Activated T-cell treated with anti-CD3 and anti-CD28 coated beads, Interleukin-2, amount 50 U/mL, for 4 hours (primary cell): ENCODE data around the gene PTPRT. TPM values are rescaled to one million over a fixed set of nuclear protein-coding genes. Genes with fewer than 3 reads are reported as not detected.

Experiments used
- ATAC-seq, 2 donors: fragments of 200-7000 bp; cut with Tn5 transposase; one replicate each; pipeline ENCODE4 v1.10.0; 2021
- DNase-seq: peaks from one replicate; pipeline ENCODE4 v3.0.0-alpha.2; 2020
- H3K27me3 Mint-ChIP-seq: one replicate; pipeline ENCODE4 v1.8.0; 2021; ENCODE audit warnings: low read depth, mixed read lengths
- H3K36me3 Mint-ChIP-seq: one replicate; pipeline ENCODE4 v1.8.0; 2022; ENCODE audit warnings: mixed read lengths; ENCODE audit not compliant: insufficient read depth
- H3K4me1 Mint-ChIP-seq: one replicate; pipeline ENCODE4 v1.8.0; 2021; ENCODE audit warnings: low read depth, mixed read lengths
- H3K4me3 Mint-ChIP-seq: one replicate; pipeline ENCODE4 v1.8.0; 2021; ENCODE audit warnings: mild to moderate bottlenecking, moderate library complexity, mixed read lengths
- H3K9me3 Mint-ChIP-seq: one replicate; pipeline ENCODE4 v1.8.0; 2021; ENCODE audit warnings: mixed read lengths
- total RNA-seq, 3 donors: library from RNA; stranded (reverse); gene quantifications; one replicate each; pipeline ENCODE4 v1.2.1, GENCODE V29; 2021

Gene PTPRT
- total RNA-seq, 3 donors from 2014 or later = not detected

DNA sequence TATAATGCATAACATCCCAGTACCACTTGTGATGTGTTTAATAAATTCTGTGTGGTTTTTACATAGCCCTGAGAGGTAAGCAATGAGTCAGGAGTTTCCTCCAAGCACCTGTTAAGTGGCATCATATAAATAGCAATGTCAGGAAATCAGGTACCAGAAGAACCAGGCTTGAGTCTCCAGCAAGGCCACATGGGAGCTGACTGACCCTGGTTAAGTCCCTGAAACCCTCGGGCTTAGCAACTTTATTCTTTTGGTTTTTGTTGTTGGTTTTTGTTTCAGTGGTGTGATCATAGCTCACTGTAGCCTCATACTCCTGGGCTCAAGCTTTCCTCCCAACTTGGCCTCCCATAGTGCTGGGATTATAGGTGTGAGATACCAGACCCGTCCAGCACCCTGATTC lies 70.0 kb downstream of the PTPRT start:
- Mint-ChIP-seq H3K36me3 (no peaks in the 10 kb centered on the region), H3K27me3 (no peaks in the 10 kb centered on the region), H3K4me3 (no peak overlapping the region), H3K9me3 (no peaks in the 10 kb centered on the region), H3K4me1 (no peaks in the 10 kb centered on the region)
- ATAC-seq = no peak
- DNase-seq = no peak

GRCh38 chr20:43102394-43102793 lies 87.3 kb downstream of the PTPRT start:
- Mint-ChIP-seq H3K4me3 (no peak overlapping the region), H3K9me3 (no peaks in the 10 kb centered on the region), H3K36me3 (no peaks in the 10 kb centered on the region), H3K4me1 (no peaks in the 10 kb centered on the region), H3K27me3 (peaks cover 2% of the 10 kb centered on the region)
- DNase-seq (no peak), ATAC-seq (no peak)

- Mint-ChIP-seq H3K27me3 (peaks cover 2% of the 10 kb centered on the region), H3K4me1 (no peaks in the 10 kb centered on the region), H3K9me3 (peaks cover 8% of the 10 kb centered on the region), H3K36me3 (no peaks in the 10 kb centered on the region), H3K4me3 (no peak overlapping the region)
- ATAC-seq (no peak), DNase-seq (no peak)
These were observed 92.8 kb downstream of the PTPRT start for GRCh38 chr20:43096931-43097260.

- Mint-ChIP-seq H3K4me3 (no peak overlapping the region), H3K27me3 (peaks cover 2% of the 10 kb centered on the region), H3K4me1 (no peaks in the 10 kb centered on the region), H3K9me3 (peaks cover 8% of the 10 kb centered on the region), H3K36me3 (no peaks in the 10 kb centered on the region)
- DNase-seq (no peak), ATAC-seq (no peak)
These were observed 93.4 kb downstream of the PTPRT start for GRCh38 chr20:43096126-43096930.

GRCh38 chr20:43095034-43095433 lies 94.7 kb downstream of the PTPRT start:
- peaks cover 2% of the 10 kb centered on the region for H3K27me3 Mint-ChIP-seq

GRCh38 chr20:43092386-43093088 lies 97.2 kb downstream of the PTPRT start:
- no peak for ATAC-seq

More at GRCh38 chr20:43095034-43095433, 94.7 kb downstream of the PTPRT start:
- Mint-ChIP-seq H3K4me3 (no peak overlapping the region), H3K4me1 (no peaks in the 10 kb centered on the region), H3K36me3 (no peaks in the 10 kb centered on the region), H3K9me3 (peaks cover 8% of the 10 kb centered on the region)
- ATAC-seq = no peak
- DNase-seq = no peak

GRCh38 chr20:43068482-43068881 lies 121.2 kb downstream of the PTPRT start:
- DNase-seq = no peak
- Mint-ChIP-seq H3K36me3 (no peaks in the 10 kb centered on the region), H3K4me3 (no peak overlapping the region), H3K27me3 (no peaks in the 10 kb centered on the region), H3K9me3 (peaks cover 3% of the 10 kb centered on the region), H3K4me1 (no peaks in the 10 kb centered on the region)
- no peak for ATAC-seq

More at GRCh38 chr20:43092386-43093088, 97.2 kb downstream of the PTPRT start:
- no peaks in the 10 kb centered on the region for H3K4me1 Mint-ChIP-seq
- peaks cover 8% of the 10 kb centered on the region for H3K9me3 Mint-ChIP-seq
- DNase-seq = no peak
- H3K27me3 Mint-ChIP-seq = peaks cover 3% of the 10 kb centered on the region
- no peak overlapping the region for H3K4me3 Mint-ChIP-seq
- H3K36me3 Mint-ChIP-seq = no peaks in the 10 kb centered on the region

GRCh38 chr20:43066125-43066524 lies 123.6 kb downstream of the PTPRT start:
- no peak overlapping the region for H3K4me3 Mint-ChIP-seq
- H3K27me3 Mint-ChIP-seq = no peaks in the 10 kb centered on the region
- H3K36me3 Mint-ChIP-seq = no peaks in the 10 kb centered on the region
- peaks cover 3% of the 10 kb centered on the region for H3K9me3 Mint-ChIP-seq
- DNase-seq (no peak), ATAC-seq (no peak)
- H3K4me1 Mint-ChIP-seq = no peaks in the 10 kb centered on the region

DNA sequence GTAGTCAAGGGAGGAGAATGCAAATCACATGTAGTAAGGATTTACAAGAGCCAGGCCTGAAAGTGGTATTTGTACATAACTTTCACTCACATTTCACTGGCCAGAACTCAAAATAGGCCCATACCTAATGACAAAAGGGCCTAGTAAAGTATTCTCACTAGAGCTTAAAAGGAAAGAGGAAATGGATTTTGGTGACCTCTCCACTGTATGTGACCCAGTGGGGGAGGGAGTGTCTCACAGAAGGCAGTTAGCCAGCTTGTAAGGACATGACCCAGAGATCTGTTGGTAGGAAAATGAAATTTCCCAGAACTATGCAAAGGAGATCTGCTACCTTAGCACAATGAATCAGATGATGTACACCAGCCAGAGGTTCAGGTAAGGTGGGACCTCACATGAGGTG lies 124.4 kb downstream of the PTPRT start:
- Mint-ChIP-seq H3K4me1 (no peaks in the 10 kb centered on the region), H3K9me3 (peaks cover 3% of the 10 kb centered on the region), H3K4me3 (no peak overlapping the region), H3K36me3 (no peaks in the 10 kb centered on the region), H3K27me3 (no peaks in the 10 kb centered on the region)
- DNase-seq (no peak), ATAC-seq (no peak)

DNA sequence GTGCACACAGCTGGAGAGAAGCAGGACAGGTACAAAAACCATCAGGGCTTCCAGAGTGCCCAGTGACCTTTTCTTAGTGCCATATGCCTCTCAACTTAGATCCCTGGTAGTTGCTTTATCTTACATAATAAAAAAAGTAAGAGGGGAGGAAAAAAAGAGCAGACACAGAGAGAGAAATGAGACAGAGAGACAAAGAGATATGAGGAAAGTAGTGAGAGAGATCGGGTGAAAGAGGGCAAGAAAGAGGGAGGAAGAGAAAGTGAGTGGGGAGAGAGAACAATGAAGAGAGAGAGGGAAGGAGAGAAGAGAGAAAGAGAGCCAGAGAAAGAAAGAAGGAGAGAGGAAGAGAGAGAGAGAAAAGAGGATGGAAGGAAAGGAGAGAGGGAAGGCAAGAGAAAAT lies 131.6 kb downstream of the PTPRT start:
- H3K4me3 Mint-ChIP-seq = no peak overlapping the region
- no peaks in the 10 kb centered on the region for H3K4me1 Mint-ChIP-seq
- no peaks in the 10 kb centered on the region for H3K27me3 Mint-ChIP-seq
- DNase-seq = no peak
- H3K9me3 Mint-ChIP-seq = no peaks in the 10 kb centered on the region
- no peaks in the 10 kb centered on the region for H3K36me3 Mint-ChIP-seq
- ATAC-seq = no peak

GRCh38 chr20:43057317-43057716 lies 132.4 kb downstream of the PTPRT start:
- DNase-seq (no peak), ATAC-seq (no peak)
- peaks cover 3% of the 10 kb centered on the region for H3K9me3 Mint-ChIP-seq
- no peaks in the 10 kb centered on the region for H3K27me3 Mint-ChIP-seq
- H3K4me1 Mint-ChIP-seq = no peaks in the 10 kb centered on the region
- H3K36me3 Mint-ChIP-seq = no peaks in the 10 kb centered on the region
- no peak overlapping the region for H3K4me3 Mint-ChIP-seq

- Mint-ChIP-seq H3K4me1 (no peaks in the 10 kb centered on the region), H3K9me3 (peaks cover 3% of the 10 kb centered on the region), H3K27me3 (no peaks in the 10 kb centered on the region), H3K4me3 (no peak overlapping the region), H3K36me3 (no peaks in the 10 kb centered on the region)
- DNase-seq = no peak
- ATAC-seq = no peak
These were observed 134.4 kb downstream of the PTPRT start for GRCh38 chr20:43055181-43055884.

DNA sequence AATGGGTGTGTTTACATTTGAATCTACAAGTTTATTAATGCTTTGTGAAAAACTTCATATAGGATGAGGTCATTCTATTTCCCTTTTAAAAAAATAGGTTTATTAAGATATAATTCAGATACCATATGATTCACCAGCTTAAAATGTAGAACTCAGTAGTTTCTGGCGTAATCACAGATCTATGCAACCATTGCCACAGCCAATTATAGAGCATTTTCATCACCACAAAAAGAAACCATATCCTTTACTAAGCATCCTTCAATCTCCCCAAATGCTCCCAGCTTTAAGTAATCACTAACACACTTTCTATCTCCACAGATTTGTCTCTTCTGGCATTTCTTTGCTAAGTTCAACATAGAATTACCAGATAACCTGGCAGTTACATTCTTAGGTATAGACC lies 137.2 kb downstream of the PTPRT start:
- Mint-ChIP-seq H3K9me3 (peaks cover 3% of the 10 kb centered on the region), H3K4me3 (no peak overlapping the region), H3K27me3 (no peaks in the 10 kb centered on the region), H3K36me3 (no peaks in the 10 kb centered on the region), H3K4me1 (no peaks in the 10 kb centered on the region)
- no peak for DNase-seq
- ATAC-seq = no peak

DNA sequence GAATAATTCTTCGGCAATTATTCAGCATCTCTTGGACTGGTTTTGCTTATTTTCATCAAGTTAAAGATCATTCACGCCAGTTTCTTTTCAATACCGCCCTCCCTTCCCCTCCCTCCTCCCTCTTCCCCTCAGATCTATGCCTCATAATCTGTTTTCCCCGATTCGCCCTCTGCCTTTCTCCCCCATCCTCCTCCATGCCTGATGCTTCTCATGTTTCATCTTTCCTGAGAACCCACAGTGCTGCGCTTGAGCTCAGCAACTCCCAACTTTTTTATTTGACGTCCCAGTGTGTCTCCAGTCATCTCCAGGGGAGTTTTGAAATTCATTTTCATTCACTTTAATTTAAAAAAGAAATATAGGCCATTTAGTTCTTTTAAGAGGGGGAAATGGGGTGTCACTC lies 142.7 kb downstream of the PTPRT start:
- H3K36me3 Mint-ChIP-seq = no peaks in the 10 kb centered on the region
- no peak overlapping the region for H3K4me3 Mint-ChIP-seq
- no peaks in the 10 kb centered on the region for H3K9me3 Mint-ChIP-seq
- DNase-seq = no peak
- ATAC-seq = no peak
- no peaks in the 10 kb centered on the region for H3K4me1 Mint-ChIP-seq
- no peaks in the 10 kb centered on the region for H3K27me3 Mint-ChIP-seq

DNA sequence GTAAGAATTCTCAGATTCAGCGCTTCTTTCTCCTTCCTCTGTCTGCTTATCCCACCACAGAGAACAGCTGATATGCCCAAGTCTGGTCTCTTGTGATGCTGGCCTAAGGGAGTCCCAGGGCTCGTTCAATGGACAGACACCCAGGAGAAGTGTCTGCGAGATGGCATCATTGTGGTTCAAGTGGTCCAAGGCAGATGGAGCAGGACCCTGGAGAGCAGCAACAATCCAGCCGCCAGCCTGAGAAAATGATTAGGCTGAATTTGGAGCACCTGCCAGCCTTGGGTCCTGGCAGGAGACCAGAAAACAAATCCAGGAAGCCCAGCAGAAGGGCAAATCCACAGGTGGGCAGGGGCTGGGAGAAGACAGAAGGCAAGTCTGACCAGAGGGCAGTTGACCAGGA lies 145.8 kb downstream of the PTPRT start:
- DNase-seq = no peak
- H3K36me3 Mint-ChIP-seq = no peaks in the 10 kb centered on the region
- no peak overlapping the region for H3K4me3 Mint-ChIP-seq
- H3K27me3 Mint-ChIP-seq = no peaks in the 10 kb centered on the region
- no peaks in the 10 kb centered on the region for H3K9me3 Mint-ChIP-seq
- no peaks in the 10 kb centered on the region for H3K4me1 Mint-ChIP-seq
- no peak for ATAC-seq
